ENCODE results near the gene HDAC4. TPM values are rescaled to one million over a fixed set of nuclear protein-coding genes. Genes with fewer than 3 reads are reported as not detected.

Gene HDAC4
- polyA plus RNA-seq, 2 of the 4 experiments (the other 2 are of a cell fraction), result 8.6 to 10.4 TPM

DNA sequence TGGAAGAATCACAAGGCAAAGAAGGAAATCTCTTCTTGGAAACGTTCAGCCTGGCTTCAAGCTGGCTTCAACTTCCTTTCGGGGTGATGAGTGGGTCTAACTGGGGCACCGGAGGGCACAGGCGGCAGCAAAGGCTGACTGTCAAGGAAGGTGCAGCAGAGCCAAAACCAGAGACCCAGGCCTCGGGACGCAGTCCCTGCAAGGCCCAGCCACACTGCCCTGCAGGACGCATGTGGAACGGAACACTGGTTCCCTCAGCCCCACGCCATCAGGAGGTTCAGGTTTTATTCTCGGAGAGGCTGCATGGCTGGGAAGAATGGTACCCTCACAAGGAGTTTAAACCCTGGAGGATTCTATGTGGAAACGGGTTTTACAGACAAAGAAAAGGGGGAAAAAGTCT is 165.5 kb downstream of the HDAC4 start:
- no peak overlapping the region for H3K4me3 ChIP-seq
- ChIA-PET POLR2A (no interaction called here), CTCF (interaction anchor here (0.9 to 1.1 kb wide), 3 partner anchors 15 to 54 kb away, joined by 3 read pairs; no protein-coding TSS in a partner anchor)
- no peak overlapping the region for H3K27ac ChIP-seq
- H3K4me1 ChIP-seq, result no peaks in the 10 kb centered on the region
- WGBS (ENCODE audit: missing lambda C conversion rate), result 95% methylated on average over 11 of the region's 11 CpGs
- DNase-seq (ENCODE audit: low read depth in 1 of 2, low spot score in 1 of 2) (no peak), FAIRE-seq (no peak), ATAC-seq (no peak)
- TF ChIP-seq GATA3 (IDR thresholded peaks at IDR 0.05; ENCODE audit: borderline replicate concordance) (no peak), ESRRA (IDR thresholded peaks at IDR 0.05; ENCODE audit: borderline replicate concordance, low read length) (no peak), HEYL (CRISPR knock-in tag; IDR thresholded peaks at IDR 0.05) (no peak), SMC3 (IDR thresholded peaks at IDR 0.05) (no peak), HOXB5 (CRISPR knock-in tag; IDR thresholded peaks at IDR 0.05) (no peak), NPAS2 (CRISPR knock-in tag; IDR thresholded peaks at IDR 0.05; ENCODE audit: borderline replicate concordance) (no peak), E2F6 (IDR thresholded peaks at IDR 0.05; ENCODE audit: borderline replicate concordance, low read depth) (no peak), ZFP36 (IDR thresholded peaks at IDR 0.05; ENCODE audit: borderline replicate concordance, partially characterized antibody) (no peak), CHD2 (IDR thresholded peaks at IDR 0.05; ENCODE audit: low read length, partially characterized antibody) (no peak), CHD4 (IDR thresholded peaks at IDR 0.05; ENCODE audit: borderline replicate concordance) (no peak), FOSL2 (IDR thresholded peaks at IDR 0.05) (no peak), FOSL2 (CRISPR knock-in tag; IDR thresholded peaks at IDR 0.05) (no peak), FOXS1 (CRISPR knock-in tag; IDR thresholded peaks at IDR 0.05) (no peak), PBX3 (IDR thresholded peaks at IDR 0.05) (no peak), SREBF2 (IDR thresholded peaks at IDR 0.05) (no peak)
- TF ChIP-seq, protein P1, sequence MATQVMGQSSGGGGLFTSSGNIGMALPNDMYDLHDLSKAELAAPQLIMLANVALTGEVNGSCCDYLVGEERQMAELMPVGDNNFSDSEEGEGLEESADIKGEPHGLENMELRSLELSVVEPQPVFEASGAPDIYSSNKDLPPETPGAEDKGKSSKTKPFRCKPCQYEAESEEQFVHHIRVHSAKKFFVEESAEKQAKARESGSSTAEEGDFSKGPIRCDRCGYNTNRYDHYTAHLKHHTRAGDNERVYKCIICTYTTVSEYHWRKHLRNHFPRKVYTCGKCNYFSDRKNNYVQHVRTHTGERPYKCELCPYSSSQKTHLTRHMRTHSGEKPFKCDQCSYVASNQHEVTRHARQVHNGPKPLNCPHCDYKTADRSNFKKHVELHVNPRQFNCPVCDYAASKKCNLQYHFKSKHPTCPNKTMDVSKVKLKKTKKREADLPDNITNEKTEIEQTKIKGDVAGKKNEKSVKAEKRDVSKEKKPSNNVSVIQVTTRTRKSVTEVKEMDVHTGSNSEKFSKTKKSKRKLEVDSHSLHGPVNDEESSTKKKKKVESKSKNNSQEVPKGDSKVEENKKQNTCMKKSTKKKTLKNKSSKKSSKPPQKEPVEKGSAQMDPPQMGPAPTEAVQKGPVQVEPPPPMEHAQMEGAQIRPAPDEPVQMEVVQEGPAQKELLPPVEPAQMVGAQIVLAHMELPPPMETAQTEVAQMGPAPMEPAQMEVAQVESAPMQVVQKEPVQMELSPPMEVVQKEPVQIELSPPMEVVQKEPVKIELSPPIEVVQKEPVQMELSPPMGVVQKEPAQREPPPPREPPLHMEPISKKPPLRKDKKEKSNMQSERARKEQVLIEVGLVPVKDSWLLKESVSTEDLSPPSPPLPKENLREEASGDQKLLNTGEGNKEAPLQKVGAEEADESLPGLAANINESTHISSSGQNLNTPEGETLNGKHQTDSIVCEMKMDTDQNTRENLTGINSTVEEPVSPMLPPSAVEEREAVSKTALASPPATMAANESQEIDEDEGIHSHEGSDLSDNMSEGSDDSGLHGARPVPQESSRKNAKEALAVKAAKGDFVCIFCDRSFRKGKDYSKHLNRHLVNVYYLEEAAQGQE (IDR thresholded peaks at IDR 0.05), result no peak
- TF ChIP-seq, protein P2, sequence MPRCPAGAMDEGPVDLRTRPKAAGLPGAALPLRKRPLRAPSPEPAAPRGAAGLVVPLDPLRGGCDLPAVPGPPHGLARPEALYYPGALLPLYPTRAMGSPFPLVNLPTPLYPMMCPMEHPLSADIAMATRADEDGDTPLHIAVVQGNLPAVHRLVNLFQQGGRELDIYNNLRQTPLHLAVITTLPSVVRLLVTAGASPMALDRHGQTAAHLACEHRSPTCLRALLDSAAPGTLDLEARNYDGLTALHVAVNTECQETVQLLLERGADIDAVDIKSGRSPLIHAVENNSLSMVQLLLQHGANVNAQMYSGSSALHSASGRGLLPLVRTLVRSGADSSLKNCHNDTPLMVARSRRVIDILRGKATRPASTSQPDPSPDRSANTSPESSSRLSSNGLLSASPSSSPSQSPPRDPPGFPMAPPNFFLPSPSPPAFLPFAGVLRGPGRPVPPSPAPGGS (IDR thresholded peaks at IDR 0.05), result no peak
- H3K9me3 ChIP-seq, result no peaks in the 10 kb centered on the region
- H3K4me2 ChIP-seq, result no peak overlapping the region

DNA sequence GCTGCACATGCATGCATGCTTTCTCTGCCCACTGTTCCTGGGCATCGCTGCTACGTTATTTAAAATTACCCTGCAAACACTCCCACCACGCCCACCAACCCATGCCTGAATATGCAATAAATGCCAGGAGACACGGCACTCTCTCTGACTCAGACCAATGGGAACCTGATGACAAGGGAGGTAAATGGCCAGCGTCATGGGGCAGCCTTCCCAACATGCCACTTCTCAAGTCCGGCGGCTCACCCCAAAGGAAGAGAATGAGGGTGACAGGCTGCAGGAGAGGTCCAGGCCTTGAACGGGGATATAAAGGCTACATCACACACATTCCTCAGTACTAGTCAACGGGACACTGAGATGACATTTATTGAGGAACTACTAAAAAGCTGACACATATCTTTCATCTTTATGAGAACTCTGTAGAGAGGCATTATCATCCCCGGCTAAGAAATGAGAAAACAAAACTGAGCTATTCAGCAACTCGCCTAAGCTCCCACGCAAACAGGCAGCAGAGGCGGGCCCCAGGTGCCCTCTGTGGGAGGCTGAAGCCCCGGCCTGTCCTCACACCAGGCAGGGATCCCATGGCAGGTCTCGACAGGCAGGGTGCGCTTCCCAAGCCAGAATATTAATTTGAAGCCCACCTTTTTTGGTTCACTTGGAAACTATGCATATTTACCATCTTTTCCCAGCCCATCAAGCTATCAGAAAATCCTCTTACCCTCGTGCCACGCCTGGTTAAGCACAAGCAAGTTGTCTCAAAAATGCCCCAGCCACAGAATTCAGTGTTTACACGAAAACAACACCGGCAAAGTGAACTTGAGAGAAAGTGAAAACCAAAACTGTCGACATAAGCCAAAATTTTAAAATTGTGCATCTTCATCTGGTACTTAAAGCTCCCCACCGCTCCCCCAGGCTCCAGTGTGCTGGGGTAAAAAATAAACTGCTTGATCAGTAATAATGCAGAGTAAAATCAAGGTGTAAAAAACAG is 166.3 kb downstream of the HDAC4 start:
- DNase-seq (ENCODE audit: low read depth in 1 of 2, low spot score in 1 of 2), result no peak
- H3K27ac ChIP-seq, result no peak overlapping the region
- WGBS (ENCODE audit: missing lambda C conversion rate), result 91% methylated on average over 22 of the region's 22 CpGs
- CTCF ChIA-PET, result no interaction called here
- POLR2A ChIA-PET, result no interaction called here
- ATAC-seq, result no peak
- no peak for FAIRE-seq
- no peaks in the 10 kb centered on the region for H3K4me1 ChIP-seq
- H3K4me2 ChIP-seq, result no peak overlapping the region
- H3K4me3 ChIP-seq, result no peak overlapping the region
- H3K9me3 ChIP-seq, result no peaks in the 10 kb centered on the region
- no peak for TF ChIP-seq SMC3 (IDR thresholded peaks at IDR 0.05)
- TF ChIP-seq RNF2 (IDR thresholded peaks at IDR 0.05; ENCODE audit: borderline replicate concordance, low read depth), result no peak
- no peak for TF ChIP-seq ESRRA (IDR thresholded peaks at IDR 0.05; ENCODE audit: borderline replicate concordance, low read length)
- no peak for TF ChIP-seq CBX2 (IDR thresholded peaks at IDR 0.05; ENCODE audit: borderline replicate concordance, low read depth)
- TF ChIP-seq, protein P2 (IDR thresholded peaks at IDR 0.05), result no peak
- TF ChIP-seq, protein P3, sequence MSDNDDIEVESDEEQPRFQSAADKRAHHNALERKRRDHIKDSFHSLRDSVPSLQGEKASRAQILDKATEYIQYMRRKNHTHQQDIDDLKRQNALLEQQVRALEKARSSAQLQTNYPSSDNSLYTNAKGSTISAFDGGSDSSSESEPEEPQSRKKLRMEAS (IDR thresholded peaks at IDR 0.05), result no peak
- no peak for TF ChIP-seq RAD21 (conservative IDR thresholded peaks at IDR 0.05 in 1 of 2, IDR thresholded peaks at IDR 0.05 in 1 of 2)
- TF ChIP-seq HOXB5 (CRISPR knock-in tag; IDR thresholded peaks at IDR 0.05), result no peak
- TF ChIP-seq, protein P1 (IDR thresholded peaks at IDR 0.05), result no peak
- TF ChIP-seq SREBF2 (IDR thresholded peaks at IDR 0.05), result no peak
- no peak for TF ChIP-seq ZC3H11A (IDR thresholded peaks at IDR 0.05)

All from A549 (cell line).